Jurkat, Clone E6-1 (cell line): ENCODE data around the gene NEK1.
A peak's percentile ranks its signal among the peaks of the same experiment; 100 is the strongest.
"Not testable (repeated sequence)": the region's sequence is repeated elsewhere in the genome, so short reads cannot be mapped to it uniquely, and the experiment has no call there.

Source experiments
- DNase-seq: peaks from one replicate; pipeline ENCODE4 v3.0.0-alpha.2; 2011; ENCODE audit warnings: low read depth, low spot score
- H3K4me3 ChIP-seq: 2 replicates; pipeline ENCODE4 v1.5.1; 2011; ENCODE audit warnings: mild to moderate bottlenecking, low read length, control low read depth, moderate library complexity

Gene NEK1

GRCh38 chr4:169443748-169444147, 168.6 kb downstream of the NEK1 start:
- DNase-seq = no peak
- H3K4me3 ChIP-seq = no peak overlapping the region

- H3K4me3 ChIP-seq = no peak overlapping the region
- no peak for DNase-seq
Observed at GRCh38 chr4:169440446-169440845, 171.9 kb downstream of the NEK1 start.

- no peak for DNase-seq
- H3K4me3 ChIP-seq = no peak overlapping the region
Observed at GRCh38 chr4:169439244-169439643, 173.1 kb downstream of the NEK1 start.

- DNase-seq = no peak
- H3K4me3 ChIP-seq = no peak overlapping the region
Observed at GRCh38 chr4:169438057-169438480, 174.3 kb downstream of the NEK1 start.

GRCh38 chr4:169437299-169438047, 174.9 kb downstream of the NEK1 start:
- no peak for DNase-seq
- H3K4me3 ChIP-seq = no peak overlapping the region

GRCh38 chr4:169436734-169437133, 175.6 kb downstream of the NEK1 start:
- H3K4me3 ChIP-seq = no peak overlapping the region
- no peak for DNase-seq

GRCh38 chr4:169428376-169428775, 184.0 kb downstream of the NEK1 start:
- H3K4me3 ChIP-seq = no peak overlapping the region
- no peak for DNase-seq

- H3K4me3 ChIP-seq = not testable (repeated sequence)
Observed at GRCh38 chr4:169427727-169428126, 184.7 kb downstream of the NEK1 start.

GRCh38 chr4:169420291-169420690, 192.1 kb downstream of the NEK1 start:
- DNase-seq = no peak
- no peak overlapping the region for H3K4me3 ChIP-seq

More at GRCh38 chr4:169427727-169428126, 184.7 kb downstream of the NEK1 start:
- not testable (repeated sequence) for DNase-seq

- no peak for DNase-seq
- H3K4me3 ChIP-seq = no peak overlapping the region
Observed at GRCh38 chr4:169418846-169419245, 193.5 kb downstream of the NEK1 start.

- no peak overlapping the region for H3K4me3 ChIP-seq
Observed at GRCh38 chr4:169417629-169418282, 194.6 kb downstream of the NEK1 start.

GRCh38 chr4:169416997-169417396, 195.4 kb downstream of the NEK1 start:
- peak; percentile 8 for DNase-seq
- H3K4me3 ChIP-seq = no peak overlapping the region

More at GRCh38 chr4:169417629-169418282, 194.6 kb downstream of the NEK1 start:
- no peak for DNase-seq

- no peak for DNase-seq
- H3K4me3 ChIP-seq = no peak overlapping the region
Observed at GRCh38 chr4:169416461-169416860, 195.9 kb downstream of the NEK1 start.

- no peak for DNase-seq
- H3K4me3 ChIP-seq = no peak overlapping the region
Observed at GRCh38 chr4:169414913-169415312, 197.5 kb downstream of the NEK1 start.

GRCh38 chr4:169412046-169412445, 200.3 kb downstream of the NEK1 start:
- H3K4me3 ChIP-seq = no peak overlapping the region
- no peak for DNase-seq

- no peak overlapping the region for H3K4me3 ChIP-seq
- DNase-seq = peak; percentile 93
Observed at GRCh38 chr4:169410839-169411770, 201.3 kb downstream of the NEK1 start.

- DNase-seq = no peak
- H3K4me3 ChIP-seq = no peak overlapping the region
Observed at GRCh38 chr4:169407217-169407845, 205.1 kb downstream of the NEK1 start.

GRCh38 chr4:169404960-169405359, 207.4 kb downstream of the NEK1 start:
- no peak overlapping the region for H3K4me3 ChIP-seq
- DNase-seq = no peak

- H3K4me3 ChIP-seq = no peak overlapping the region
- DNase-seq = no peak
Observed at GRCh38 chr4:169400832-169401231, 211.6 kb downstream of the NEK1 start.
